Measurements from ENCODE around the gene ATE1.
"Not testable (repeated sequence)": the region's sequence is repeated elsewhere in the genome, so short reads cannot be mapped to it uniquely, and the experiment has no call there.

The ATE1 gene

DNA sequence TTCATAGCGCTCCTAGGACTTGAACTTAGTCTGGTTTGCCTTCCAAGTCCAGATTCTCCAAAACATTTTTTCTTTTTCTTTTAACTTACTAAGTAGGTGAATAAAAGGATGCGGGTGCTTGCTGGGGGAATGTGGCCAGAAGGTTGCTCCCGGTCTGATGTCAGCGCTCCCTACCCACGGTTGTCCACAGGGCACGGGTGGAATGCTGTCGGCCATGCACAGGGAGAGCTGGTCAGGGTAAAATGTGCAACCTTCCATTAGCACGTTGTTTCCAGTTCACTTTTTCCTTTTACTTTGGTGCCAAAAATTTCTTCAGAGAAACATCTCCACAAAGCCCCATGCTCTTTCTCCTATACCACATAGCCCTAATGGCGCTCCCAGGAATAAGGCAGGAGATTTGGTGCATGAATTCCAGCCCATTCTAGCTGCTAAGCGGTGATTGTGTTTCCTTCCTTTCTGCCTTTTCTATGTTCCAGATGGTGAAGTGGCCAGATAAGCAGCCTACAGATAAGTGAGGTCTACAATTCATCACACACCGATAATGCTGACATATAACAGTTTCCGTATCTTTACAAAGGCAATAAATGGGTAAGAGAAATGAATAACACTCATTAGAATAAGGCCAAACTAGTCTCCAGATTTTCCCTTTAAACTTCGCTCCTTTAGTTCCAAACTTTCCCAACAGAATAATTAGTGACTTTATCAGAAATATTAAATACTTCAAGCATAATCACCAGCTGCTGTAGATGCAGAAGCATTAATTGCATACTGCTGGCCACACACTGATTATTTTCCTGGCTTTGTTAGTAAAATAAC, 191.3 kb downstream of the ATE1 start:
- no peak for DNase-seq (ENCODE audit: low read depth in 2 of 2)

DNA sequence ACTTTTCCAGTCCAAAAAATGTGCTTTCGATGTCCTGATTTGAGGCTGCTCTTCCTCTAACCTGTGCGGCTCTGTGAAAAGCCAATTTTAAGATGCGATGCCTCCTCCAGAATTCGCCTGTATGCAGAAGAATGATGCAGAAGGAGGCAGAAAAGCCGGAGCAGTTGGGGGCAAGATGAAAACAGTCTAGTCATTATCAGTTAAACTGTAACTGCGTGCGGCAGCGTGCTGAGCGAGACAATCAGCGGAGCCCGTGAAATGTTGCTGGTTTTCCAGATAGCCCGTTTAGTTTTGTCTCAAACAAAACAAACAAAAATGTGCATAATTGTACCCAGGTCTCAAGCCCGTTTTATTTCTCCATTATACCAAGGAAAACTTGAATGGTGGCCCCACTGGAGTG, 192.6 kb downstream of the ATE1 start:
- no peak for DNase-seq (ENCODE audit: low read depth in 2 of 2)

DNA sequence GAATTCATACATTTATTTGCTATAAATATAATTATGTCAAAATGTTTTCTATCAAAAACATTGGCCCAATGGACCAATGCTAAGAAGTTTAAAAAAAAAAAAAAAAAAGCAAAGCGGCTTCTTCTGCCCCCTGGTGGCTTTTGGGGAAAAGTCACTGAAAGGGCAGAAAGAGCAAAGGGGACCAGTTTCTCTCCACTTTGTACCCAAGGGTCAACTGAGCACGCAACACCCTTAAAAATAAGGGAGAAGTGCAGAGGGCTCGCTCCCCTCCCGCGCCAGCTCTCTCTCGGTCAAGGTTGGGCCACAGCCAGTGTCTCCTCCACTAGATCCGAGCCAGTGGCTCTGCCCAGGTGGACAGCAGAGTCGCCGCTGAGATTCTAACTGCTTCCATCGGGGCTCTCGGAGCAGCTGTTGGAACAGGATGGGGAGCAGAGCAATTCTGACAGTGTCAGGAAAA, 193.2 kb downstream of the ATE1 start:
- no peak for DNase-seq (ENCODE audit: low read depth in 2 of 2)

DNA sequence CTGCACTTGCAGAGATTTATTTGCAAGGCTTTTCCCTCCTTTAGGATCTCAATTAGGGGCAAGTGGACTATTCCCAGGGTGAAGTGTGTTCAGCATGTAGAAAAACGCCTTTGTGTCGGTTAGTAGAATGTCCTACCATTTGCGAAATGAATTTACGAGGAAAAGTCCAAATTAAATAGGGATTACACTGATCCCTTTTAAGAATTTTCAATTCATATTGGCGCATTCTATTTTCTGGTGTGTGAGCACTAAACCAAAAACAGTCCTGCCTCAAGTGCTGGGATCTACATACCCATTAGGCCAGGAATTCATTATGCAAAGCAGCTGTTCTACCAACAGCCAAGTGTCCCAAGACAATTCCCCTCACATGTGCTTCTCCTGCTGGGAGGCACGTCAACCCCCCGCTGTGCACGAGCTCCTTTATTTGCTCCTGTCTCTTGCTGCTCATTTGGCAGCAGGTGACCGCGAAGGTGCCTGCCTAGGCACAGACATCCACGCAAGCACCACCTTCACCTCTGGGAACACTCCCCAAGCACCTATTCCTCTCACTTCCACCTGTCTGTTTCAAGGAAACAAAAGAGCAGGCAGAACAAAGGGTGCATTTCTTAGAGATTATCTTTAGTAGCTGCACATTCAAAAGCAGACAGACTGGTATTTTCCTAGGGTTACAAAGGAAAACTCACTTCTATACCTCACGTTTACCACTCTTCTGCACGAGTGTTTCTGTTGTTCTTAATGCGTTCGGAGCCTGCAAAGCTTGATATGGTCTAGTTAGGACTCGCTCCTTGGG, 195.0 kb downstream of the ATE1 start:
- no peak for DNase-seq (ENCODE audit: low read depth in 2 of 2)

DNA sequence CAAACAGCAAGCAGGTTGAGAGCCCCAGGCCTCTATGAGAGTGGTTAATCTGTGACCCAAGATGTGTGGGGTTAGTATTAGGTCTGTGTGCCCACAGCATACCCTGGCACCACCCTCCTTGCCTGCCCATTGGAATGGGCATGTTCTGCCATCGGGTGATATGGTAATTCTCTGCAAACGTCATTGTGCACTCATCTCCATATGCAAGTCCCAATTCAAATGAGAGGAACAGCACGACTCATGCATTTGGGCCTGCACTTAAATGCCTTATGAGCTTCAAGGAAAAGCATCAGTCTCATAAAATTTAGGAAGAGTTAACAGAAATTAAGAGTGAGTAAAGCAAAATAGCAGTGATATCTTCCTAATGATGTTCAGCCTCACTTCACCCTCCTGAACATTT, 195.7 kb downstream of the ATE1 start:
- no peak for DNase-seq (ENCODE audit: low read depth in 2 of 2)

DNA sequence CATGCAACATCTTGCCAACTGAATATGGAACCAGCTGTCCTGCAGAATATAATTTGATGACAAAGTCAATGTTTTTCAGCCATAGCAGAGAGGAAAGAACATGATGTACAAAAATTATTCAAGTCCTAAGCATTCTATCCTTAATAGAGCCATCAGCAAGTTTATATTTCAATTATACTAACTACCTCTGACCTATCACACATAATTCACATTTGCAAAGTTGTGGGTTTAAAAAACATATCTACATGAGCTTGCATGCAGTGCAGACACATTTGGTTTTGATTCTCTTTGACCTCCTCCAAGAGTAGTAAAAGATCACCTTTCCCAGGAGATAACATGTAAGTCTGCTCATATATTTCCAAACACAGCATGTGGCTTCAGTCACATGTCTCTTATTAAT, 203.5 kb downstream of the ATE1 start:
- no peak for DNase-seq (ENCODE audit: low read depth in 2 of 2)

DNA sequence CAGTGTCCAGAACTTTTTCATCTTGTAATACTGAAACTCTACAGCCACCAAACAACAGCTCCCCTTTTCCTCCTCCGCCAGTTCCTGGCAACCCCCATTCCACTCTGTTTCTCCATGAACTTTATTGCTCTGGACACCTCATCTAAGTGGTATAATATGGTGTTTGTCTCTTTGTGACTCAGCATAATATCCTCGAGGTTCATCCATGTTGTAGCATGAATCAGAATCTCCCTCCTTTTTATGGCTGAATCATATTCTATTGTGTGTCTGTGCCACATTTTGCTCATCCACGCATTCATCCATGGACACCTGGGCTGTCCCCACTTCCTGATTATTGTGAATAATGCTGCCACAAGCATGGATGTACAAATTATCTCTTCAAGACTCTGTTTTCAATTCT, 205.2 kb downstream of the ATE1 start:
- DNase-seq (ENCODE audit: low read depth in 2 of 2): no peak

DNA sequence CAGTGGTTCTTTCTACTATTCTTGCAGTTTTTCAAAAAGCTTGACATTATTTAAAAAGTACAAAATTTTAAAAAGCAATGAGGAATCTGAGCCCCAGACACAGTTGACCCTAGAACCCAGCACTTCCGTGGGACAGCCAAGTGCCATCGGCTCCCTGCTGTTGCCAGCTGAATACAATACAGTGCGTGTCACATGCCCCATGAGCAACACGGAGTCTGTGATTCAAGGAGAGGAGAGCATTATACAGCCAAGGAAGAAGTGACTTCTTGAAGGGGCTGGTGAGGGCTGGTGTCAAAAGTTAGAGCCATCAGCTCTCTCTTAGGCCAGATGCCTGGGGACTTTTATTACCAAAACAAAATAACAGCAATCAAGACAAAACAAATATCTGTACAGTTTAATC, 206.6 kb downstream of the ATE1 start:
- DNase-seq (ENCODE audit: low read depth in 2 of 2): no peak

DNA sequence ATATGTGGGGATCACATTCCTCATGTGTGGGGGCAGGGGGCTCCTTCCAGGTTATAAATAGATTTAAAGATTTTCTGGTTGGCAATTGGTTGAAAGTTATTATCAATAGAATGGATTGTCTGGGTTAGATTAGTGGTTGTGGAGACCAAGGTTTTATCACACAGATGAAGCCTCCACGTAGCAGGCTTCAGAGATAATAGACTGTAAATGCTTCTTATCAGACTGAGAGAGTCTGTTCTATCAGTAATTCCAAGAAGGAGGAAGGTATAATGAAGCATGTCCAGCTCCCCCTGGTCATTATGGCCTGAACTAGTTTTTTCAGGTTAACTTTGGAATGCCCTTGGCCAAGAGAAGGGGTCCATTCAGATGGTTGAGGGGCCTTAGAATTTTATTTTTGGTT, 211.9 kb downstream of the ATE1 start:
- DNase-seq (ENCODE audit: low read depth in 2 of 2): no peak

DNA sequence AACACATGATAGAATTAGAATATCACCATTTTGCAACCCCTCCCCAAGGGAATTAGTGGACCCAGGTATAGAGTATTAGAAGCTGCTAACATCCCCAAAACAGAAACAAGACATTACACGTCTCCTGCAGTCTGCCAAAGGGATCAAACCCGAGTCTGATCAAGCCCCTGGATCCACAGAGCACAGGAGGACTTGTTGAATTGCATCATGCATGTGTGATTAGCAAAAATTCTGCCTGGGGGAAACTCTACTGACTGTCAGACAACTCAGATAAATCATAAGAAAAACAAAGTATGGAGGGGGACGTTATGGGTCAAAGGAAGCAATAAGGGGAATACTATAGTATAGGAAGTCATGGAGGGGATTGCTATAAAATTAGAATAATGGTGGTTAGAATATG, 212.8 kb downstream of the ATE1 start:
- no peak for DNase-seq (ENCODE audit: low read depth in 2 of 2)

DNA sequence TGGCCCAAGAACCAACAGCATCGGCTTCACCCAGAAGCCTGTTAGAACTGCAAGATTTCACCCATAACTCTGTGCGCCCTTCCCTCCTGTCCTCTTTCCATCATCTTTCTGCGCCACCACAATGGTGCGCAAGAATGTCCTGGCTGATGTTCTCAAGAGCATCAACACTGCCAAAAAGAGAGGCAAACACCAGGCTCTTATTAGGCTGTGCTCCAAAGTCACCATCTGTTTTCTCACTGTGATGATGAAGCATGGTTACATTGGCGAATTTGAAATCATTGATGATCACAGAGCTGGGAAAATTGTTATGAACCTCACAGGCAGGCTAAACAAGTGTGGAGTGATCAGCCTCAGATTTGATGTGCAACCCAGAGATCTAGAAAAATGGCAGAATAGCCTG, 214.3 kb downstream of the ATE1 start:
- DNase-seq (ENCODE audit: low read depth in 2 of 2): no peak

DNA sequence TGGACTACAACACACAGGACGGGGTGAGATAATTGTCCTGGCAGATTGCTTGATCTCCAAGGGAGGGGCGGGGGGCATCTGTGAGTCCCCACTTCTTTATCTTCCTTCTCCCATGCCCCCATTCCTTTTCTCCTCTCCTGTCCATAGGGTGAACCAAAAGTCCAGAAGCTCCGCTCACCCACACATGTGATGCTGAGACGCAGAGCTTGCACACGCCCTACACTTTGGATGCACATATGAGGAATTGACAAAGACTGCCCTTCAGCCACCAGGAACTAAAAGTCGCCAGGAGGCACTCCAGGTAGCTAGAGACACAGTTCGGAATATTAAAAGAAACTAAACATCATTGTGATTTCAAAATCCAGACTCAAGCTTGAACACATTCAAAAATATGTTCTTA, 216.9 kb downstream of the ATE1 start:
- no peak for DNase-seq (ENCODE audit: low read depth in 2 of 2)

DNA sequence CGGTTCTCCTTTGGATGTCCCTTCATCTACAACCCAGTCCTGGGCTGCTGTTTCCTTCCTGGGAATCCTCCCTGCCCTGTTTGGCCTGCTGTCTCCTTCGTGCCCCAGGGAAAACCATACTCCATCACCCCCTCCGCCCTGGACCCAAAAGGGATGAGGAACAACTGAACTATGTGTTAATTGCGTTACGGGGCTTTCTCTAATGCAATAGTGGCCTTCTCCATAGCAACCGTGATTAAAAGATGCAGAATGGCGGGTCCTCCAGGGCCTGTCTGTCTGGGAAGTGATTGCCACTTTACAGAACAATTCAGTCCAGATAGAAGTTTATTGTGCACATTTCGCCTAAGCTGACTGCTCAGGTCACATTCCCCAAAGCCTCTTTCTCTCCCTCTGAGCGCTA, 217.6 kb downstream of the ATE1 start:
- no peak for DNase-seq (ENCODE audit: low read depth in 2 of 2)

DNA sequence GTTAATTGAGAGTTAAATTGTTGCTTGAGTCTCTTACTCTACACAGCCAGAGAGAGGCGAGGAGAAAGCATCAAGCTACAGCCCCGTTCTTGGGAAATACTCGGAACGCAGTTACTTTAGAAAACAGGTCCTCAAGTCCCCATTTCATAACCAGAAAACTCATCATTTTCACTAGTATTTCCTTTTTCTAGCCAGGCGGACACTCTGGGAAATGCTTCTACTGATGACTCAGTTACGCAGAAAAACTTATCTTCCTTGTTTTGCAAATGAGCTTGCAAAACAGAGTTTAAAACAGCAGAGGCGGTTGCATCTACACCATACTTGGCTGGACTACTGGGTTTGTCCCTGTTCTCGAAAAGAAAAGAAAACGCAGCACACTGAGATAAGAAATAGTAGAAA, 218.2 kb downstream of the ATE1 start:
- no peak for DNase-seq (ENCODE audit: low read depth in 2 of 2)

DNA sequence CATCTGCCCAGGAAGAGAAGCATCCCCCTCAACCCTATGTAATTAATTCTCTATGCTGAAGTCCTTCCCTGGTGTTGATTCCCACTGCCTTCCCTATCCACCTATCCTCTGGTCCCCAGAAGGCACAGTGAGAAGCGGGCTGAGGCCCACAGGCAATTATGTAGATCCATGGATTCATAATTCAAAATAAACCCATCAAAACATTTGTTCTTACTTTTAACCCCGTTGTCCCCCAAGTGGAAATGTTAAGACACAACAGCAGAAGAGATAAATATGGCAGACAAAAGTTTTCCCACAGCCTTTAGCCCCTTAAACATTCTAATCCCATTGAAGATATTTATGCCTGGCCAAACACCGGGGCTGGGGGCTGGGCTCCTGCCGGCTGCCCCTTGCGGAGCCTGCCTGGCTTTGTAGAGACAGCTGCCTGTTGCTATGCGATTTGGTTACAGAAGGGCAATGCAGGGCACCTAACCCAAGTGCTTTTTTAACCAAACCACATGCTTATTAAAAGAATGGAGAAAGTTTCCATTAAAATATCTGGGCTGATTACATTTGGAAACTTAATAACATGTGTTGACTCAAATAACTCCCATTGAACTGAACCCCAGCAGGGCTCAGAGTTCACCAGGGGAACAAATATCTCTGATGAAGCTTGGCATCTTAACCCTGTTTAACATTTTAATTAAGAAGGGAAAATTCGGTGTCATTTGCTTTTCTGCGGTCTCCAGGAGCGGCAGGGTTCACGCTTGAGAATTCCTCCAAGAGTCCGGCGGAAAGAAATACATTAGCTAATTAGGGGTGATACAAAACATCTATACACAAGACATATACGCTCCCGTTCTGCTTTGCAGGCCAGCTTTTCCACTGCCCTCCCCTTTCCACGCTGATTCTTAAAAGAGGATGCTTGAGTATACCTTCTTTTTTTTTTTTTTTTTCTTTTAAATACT, 218.8 kb downstream of the ATE1 start:
- DNase-seq (ENCODE audit: low read depth in 2 of 2): no peak

DNA sequence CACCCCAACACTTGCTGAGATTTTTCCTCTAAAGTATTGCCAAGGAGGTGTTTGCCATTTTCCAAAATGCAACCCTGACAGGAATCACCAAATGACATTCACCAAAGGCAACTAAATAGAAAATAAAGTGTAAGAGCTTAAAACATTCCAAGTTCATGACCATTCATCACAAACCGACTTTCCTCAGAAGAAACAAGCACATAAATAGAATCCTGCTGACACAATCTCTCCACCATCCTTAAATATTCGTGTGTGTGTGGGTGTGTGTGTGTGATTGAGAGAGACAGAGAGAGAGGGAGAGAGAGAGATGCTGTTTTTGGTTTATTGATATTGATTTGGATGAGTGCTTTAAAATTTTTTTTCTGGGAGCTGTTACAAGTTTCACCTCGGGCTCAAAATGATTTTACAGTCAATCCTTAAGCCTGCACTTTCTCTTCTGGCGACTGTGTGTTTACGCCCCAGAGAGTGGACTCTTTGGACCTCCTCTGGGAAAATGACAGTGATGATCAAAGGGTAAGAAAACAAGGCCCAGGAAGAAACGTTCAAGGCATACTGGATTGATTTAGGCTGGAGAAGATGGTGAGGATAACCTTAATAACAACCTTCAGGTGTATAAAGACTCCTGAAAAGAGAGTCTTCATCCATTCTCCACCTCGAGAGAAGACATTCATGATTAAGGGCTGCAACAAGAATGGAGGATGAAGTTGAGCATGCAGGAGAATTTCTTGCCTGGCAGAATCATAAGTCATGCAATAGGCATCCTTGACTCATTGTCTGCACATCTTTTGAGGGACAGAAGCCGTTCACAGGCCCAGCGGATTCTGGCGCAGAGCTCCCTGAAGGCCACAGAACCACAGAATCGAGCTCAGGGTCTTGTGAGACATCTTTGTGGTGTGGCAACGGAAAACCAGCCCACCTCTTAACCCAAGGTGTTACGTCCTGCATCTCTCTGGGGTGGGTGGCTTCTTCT, 225.2 kb downstream of the ATE1 start:
- no peak for DNase-seq (ENCODE audit: low read depth in 2 of 2)

DNA sequence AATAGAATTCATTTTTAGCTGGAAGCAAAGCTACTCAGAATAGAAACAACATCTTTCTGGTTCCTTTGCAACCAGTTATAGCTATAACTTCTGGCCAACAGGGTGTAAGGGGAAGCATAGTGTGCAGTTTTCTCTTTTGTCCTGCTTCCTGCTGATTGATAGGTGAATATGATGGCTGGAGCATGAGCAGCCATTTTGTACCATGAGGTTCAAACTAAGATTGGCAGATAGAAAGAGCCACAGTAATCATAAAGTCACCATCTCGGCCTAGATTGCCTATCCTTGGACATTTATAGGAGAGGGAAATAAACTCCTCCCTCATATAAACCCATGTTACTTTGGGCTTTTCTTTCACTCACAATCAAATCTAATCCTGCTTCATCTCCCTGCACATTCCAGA, 227.4 kb downstream of the ATE1 start:
- no peak for DNase-seq (ENCODE audit: low read depth in 2 of 2)

DNA sequence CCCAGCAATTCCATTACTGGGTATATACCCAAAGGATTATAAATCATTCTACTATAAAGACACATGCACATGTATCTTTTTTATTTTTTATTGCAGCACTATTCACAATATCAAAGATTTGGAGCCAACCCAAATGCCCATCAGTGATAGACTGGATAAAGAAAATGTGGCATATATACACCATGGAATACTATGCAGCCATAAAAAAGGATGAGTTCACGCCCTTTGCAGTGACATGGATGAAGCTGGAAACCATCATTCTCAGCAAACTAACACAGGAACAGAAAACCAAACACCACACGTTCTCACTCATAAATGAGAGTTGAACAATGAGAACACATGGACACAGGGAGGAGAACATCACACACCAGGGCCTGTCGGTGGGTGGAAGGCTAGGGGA, 228.1 kb downstream of the ATE1 start:
- DNase-seq (ENCODE audit: low read depth in 2 of 2): not testable (repeated sequence)

DNA sequence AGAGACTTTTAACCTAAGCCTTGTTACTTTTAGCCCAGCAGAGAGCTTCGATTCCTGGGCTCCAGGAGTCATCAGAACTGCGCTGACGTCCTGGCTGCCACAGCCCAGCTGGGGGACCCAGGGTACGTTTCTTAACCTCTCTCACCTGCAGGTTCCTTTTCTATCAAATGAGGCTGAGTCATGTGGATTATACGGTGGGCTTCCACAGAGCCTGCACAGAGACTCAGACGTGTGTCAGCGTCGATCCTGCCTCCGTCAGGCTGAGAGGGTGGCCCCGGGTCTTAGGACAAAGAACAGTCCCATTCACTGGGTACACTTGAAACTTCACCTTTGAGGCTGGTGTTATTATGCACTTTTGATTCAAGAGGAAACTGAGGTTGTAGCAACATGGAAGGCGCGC, 228.9 kb downstream of the ATE1 start:
- no peak for DNase-seq (ENCODE audit: low read depth in 2 of 2)

DNA sequence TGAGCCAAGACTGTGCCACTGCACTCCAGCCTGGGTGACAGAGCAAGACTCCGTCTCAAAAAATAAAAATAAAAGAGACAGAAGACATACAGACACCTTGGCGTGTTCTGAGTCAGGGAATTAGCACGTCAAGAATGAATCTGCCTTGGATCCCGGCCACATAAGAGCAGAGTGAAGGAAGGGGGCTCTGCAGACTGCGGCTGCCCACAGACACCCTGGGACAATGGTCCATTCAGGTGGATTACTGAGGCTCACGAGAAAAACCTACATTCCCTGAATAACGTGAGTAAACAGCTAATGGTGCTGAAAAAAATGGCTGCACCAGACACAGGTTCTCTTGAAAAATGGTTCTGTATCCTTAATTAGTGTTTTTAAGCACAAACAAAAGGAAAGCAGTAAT, 229.5 kb downstream of the ATE1 start:
- DNase-seq (ENCODE audit: low read depth in 2 of 2): no peak

DNA sequence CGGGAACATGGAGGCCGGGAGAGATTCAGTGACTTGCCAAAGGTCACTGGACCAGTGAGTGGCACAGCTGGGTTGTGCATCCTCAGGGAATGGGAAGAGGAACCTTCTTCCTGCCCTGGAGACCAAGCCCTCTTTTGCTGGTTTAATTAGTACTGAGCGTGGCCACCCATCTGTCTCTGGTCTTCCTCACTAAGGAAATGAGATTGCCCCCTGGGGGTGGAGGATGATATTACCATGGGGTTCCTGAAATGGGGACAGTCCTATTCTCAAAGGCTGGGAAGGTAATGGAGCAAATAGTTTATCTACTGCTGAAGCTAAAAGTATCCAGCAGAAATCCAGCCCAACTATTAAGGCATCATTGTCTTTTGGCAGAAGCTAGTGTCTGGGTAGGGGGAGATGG, 231.0 kb downstream of the ATE1 start:
- DNase-seq (ENCODE audit: low read depth in 2 of 2): peak in 1 of 2 donors; percentile 6
